Amygdala (tissue), 56 donors: ENCODE results near the gene CUL9.

ENCODE experiments used
- DNase-seq, 56 donors: peaks; one replicate each; lab custom pipeline; 2025; lab: John Stamatoyannopoulos, UW

Gene CUL9

DNA sequence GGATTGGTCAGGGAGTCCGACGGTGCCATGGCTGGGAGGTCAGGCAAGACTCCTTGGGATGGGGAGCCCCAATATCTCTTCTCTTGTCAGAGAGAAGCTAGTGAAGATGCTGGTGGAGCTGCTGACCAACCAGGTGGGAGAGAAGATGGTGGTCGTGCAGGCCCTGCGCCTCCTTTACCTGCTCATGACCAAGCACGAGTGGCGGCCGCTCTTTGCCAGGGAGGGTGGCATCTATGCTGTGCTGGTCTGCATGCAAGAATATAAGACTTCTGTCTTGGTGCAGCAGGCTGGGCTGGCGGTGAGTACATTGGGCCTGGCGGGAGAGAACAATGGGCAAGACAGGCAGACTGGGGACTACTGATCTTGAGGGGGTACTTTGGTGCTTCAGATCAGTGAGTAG lies 10.9 kb downstream of the CUL9 start:
- no peak for DNase-seq

DNA sequence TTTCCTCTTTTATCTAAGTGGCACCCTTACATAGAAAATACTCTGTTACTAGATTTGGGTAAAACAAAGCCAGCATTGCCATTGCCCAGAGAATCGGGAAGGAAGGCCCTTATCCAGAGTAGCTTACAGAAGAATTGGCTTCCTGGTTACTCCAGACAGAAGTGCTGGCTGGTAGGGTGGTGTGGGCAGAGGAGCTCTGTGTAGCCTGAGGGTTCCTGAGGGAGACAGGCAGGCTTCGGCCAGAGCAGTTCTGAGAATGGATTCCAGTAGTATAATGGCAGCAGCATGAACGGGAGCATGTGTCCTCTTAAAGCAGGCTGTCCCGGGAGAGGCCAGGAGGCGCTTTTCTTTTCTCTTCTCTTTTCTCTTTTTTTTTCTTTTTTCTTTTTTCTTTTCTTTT lies 11.9 kb downstream of the CUL9 start:
- DNase-seq = no peak

DNA sequence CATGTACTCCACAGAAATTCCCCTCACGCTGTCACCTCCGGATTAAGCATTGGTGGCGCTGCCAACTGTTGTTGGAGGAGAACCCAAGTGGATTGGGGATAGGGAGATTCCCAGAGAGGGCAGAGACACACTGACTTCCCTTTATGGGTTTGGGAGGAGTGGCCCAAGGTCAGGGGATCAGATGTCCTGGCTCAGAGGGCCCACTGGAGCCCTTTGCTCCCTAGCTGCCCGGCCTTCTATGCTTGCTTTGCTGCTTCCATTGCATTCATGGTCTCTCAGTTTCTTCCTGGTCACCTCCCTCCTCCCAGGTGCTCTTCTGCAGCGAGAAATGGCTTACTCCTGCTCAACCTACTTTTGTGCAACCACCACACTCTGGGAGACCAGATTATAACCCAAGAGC lies 14.3 kb downstream of the CUL9 start:
- no peak for DNase-seq

DNA sequence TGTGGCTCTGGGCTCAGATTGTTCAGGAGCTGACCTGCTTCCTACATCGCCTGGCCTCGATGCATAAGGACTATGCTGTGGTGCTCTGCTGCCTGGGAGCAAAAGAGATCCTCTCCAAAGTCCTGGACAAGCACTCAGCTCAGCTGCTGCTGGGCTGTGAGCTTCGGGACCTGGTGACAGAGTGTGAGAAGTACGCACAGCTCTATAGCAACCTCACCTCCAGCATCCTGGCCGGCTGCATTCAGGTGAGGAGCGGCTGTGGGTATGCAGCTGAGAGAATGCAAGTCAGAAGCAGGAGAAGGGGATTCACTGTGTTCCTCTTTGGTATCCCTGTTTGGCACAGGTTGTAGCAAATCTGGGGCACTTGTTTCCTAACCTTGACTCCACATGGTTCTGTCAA lies 17.9 kb downstream of the CUL9 start:
- no peak for DNase-seq

DNA sequence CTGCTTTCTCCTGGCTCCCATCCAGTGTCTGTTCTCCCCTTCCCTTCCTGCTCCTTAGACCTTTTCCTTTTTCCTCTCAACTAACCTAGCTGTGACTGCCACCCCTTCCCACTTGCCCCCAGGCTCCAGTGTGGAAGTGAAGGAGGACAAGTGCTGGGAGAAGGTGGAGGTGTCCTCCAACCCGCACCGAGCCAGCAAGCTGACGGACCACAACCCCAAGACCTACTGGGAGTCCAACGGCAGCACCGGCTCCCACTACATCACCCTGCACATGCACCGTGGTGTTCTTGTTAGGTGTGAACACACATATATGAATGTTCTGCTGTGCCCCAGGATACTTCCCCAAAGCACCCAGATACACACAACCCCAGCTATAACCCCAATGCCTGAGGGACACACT lies 18.5 kb downstream of the CUL9 start:
- DNase-seq = no peak

DNA sequence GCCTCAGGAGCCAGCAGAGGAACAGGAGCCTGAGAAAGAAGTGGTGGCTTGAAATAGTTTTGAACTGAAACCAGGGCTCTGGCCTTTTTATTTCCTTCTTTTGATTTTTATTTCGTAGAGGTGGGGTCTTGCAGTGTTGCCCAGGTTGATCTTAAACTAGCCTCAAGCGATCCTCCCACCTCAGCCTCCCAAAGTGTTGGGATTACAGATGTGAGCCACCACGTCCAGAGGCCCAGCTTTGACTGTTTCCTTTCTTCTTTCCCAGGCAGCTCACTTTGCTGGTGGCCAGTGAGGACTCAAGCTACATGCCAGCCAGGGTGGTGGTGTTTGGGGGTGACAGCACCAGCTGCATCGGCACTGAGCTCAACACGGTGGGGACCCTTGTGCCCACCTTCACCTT lies 20.5 kb downstream of the CUL9 start:
- DNase-seq = no peak

DNA sequence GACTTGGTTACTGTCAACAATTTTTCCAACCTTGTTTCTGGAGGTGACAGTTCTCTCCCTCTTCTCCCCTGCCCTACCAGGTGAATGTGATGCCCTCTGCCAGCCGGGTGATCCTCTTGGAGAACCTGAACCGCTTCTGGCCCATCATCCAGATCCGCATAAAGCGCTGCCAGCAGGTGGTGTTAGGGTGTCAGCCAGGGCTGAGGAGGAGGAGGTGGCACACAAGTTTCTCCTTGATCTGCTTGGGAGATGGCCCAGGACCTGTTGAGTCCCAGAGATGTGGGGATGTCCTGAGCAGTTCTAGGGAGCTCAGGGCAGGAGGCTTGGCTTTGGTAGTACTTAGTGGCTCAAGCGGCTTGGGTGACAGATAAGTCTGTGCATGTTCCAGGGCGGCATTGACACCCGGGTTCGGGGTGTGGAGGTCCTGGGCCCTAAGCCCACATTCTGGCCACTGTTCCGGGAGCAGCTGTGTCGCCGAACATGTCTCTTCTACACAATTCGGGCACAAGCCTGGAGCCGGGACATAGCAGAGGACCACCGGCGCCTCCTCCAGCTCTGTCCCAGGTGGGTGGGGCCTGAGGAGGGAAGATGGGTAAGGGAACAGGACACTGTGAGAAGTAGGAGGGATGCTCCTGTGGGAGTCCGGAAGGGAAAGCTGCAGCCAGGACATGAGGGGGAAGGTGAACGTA lies 21.2 kb downstream of the CUL9 start:
- DNase-seq = no peak

DNA sequence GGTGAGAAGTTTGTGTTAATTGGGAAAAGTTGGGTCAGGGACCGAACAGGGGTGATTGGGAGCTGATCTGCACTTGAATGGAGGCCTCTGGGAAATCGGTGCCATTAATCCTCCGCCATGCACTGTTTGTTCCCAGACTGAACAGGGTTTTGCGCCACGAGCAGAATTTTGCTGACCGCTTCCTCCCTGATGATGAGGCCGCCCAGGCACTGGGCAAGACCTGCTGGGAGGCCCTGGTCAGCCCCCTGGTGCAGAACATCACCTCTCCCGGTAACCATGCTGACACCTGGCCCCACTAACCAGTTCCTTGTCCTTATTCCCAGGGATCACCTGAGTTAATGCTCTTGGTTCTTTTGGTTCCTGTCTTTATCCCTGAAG lies 21.7 kb downstream of the CUL9 start:
- no peak for DNase-seq

DNA sequence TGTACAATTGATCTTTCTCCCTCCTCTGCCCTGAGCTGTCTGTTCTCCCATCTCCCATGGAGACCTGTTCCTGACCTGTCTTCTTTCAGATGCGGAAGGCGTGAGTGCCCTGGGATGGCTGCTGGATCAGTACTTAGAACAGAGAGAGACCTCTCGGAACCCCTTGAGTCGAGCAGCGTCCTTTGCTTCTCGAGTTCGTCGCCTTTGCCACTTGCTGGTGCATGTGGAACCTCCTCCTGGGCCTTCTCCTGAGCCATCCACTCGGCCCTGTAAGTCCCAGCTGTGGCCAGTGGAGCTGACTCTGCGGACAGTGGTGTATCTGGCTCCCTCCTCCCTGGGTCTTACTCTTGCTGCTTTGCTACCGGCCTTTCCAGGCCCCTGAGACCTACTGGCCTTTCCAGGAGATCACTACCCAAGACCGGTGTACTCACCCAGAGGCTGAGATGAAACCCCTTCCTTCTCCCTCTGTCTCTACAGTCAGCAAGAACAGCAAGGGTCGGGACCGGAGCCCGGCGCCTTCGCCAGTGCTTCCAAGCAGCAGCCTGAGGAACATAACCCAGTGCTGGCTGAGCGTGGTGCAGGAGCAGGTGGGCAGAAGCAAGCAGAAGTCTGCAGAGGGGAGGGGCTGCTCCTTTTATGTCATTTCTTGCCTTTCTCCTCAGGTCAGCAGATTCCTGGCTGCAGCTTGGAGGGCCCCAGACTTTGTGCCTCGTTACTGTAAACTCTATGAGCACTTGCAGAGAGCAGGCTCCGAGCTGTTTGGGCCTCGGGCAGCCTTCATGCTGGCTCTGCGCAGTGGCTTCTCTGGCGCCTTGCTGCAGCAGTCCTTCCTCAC lies 22.5 kb downstream of the CUL9 start:
- DNase-seq = no peak

DNA sequence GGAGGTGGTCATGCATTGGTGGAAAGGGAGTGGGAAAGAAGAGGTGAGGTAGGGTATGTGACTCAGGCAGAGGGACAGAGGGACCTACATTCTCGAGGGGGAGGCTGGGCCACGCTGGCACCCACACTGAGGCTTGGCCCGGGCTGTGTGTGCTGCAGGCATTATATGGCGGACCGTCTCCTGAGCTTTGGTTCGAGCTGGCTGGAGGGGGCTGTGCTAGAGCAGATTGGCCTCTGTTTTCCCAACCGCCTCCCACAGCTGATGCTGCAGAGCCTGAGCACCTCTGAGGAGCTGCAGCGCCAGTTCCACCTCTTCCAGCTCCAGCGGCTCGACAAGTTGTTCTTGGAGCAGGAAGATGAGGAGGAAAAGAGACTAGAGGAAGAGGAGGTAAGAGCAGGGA lies 23.9 kb downstream of the CUL9 start:
- no peak for DNase-seq

DNA sequence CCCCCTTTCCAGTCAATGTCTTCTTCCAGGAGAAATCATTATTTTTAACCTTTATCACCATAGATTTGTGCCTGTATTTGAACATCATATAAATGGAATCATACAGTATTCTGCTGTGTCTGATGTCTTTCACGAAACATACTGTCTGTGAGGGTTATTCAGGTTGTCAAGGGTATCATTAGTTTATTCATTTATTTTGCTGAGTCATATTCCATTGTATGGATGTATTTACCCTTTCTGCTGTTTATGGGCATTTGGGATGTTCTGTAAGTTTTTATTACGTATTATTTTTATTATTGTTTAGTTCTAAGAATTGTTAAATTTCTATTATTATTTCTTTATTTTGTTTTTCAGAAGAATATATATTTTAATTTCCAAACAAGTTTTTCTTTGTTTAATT lies 25.3 kb downstream of the CUL9 start:
- no peak for DNase-seq

DNA sequence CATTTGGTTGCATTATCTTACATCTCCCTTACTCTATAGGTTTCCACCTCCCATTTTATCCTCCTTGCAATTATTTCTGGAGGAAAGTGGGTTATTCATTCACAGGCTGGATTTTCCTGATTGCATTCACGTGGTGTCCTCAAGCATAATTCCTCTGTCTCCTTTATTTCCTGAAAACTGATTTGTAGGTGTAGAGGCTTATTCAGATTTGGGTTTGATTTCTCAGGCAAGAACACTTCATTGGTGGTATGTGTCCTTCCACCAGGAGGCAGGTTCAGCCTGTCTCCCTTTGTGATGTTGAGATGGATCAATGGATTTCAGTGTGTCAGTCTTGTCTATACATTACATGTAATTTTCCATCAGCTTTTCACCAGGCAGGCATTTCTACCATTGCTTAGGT lies 30.0 kb downstream of the CUL9 start:
- no peak for DNase-seq

DNA sequence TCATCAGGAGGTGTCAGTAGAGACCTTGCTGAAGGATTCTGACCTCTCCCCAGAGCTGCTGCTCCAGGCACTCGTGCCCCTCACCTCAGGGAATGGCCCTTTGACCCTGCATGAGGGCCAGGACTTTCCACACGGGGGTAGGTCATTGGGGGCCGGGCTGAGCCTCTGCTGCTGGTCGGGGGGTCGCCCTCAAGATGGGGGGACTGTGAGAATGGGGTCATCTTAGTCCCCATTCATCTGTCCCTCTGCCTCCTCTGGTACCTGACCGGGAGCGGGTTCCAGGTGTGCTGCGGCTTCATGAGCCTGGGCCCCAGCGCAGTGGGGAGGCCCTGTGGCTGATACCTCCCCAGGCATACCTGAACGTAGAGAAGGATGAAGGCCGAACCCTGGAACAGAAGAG lies 31.4 kb downstream of the CUL9 start:
- no peak for DNase-seq

DNA sequence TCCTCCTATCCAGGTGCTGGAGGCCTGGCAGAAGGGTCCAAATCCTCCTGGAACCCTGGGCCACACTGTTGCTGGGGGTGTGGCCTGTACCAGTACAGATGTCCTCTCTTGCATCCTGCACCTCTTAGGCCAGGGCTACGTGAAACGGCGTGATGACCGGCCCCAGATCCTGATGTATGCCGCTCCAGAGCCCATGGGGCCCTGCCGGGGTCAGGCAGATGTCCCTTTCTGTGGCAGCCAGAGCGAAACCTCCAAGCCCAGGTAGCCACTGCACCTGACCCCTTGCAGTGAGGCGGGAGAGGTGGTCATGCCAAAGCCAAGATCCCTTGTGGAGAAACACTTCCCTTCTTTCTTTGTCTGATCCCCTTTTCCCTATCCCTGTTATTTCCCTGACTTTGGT lies 33.1 kb downstream of the CUL9 start:
- DNase-seq = no peak

DNA sequence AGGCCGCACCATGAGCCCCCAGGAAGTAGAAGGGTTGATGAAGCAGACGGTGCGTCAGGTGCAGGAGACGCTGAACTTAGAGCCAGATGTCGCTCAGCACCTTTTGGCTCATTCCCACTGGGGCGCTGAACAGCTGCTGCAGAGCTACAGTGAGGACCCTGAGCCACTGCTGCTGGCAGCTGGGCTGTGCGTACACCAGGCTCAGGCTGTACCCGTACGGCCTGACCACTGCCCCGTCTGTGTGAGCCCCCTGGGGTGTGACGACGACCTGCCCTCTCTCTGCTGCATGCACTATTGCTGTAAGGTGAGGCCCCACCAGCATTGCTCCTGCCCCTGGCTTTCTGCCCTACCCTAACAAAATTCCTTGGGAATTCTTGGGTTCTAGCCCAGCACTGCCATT lies 34.2 kb downstream of the CUL9 start:
- no peak for DNase-seq

DNA sequence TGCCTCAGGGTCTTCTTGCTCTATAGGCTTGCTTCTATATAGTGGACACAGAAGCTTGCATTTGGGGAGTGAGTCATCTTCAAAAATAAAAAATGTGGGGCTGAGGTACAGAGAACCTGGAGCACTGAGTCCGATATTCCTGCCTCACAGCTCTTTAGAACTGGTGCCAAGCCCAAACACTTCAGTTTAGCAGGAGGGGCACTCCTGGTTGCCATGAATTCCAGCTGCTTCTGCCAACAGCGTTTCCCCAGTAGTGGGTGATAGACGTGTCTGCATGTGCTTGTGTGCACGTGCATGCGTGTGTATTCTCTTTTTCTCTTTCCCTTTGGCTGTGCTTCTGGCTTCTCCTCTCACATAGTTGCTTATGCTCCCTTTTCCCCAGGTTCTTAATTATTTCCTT lies 35.4 kb downstream of the CUL9 start:
- DNase-seq = no peak

DNA sequence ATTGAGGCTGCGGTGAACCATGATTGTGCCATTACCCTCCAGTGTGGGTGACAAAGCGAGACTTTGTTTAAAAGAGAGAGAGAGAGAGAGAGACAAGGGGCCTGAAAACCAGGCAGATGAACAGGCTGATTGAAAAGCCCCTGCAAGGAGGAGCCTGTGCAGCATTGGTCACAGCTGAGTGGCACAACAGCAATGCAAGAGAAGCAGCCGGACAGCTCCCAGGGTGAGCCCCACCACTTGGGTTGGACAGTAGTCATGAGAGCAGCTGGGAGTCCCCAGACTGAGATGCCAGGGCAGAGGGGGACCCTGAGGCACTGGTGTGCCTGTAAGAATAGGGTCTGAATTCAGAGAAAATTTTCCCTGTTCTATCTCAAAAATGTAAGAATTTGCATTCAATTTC lies 37.1 kb downstream of the CUL9 start:
- DNase-seq = peak in 2 of 56 donors; percentile 13 to 20

DNA sequence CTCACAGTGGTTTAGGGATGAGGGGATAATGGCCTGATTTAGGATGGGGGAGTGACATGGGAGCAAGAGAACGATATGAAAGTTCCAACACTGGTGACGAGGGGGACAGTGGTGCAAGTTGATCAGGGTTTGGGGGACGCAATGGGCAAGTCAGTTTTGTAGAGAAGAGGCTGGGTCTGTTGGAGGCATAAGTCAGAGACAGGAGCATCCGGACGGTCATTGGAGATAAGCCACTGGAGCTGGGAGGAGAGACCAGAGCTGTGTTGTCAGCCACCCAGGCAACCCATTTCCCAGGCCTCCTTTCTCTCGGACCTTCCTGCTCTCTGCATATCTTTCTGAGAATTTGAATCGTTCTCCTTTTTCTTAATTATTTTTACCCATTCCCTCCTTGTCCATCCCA lies 37.8 kb downstream of the CUL9 start:
- no peak for DNase-seq

DNA sequence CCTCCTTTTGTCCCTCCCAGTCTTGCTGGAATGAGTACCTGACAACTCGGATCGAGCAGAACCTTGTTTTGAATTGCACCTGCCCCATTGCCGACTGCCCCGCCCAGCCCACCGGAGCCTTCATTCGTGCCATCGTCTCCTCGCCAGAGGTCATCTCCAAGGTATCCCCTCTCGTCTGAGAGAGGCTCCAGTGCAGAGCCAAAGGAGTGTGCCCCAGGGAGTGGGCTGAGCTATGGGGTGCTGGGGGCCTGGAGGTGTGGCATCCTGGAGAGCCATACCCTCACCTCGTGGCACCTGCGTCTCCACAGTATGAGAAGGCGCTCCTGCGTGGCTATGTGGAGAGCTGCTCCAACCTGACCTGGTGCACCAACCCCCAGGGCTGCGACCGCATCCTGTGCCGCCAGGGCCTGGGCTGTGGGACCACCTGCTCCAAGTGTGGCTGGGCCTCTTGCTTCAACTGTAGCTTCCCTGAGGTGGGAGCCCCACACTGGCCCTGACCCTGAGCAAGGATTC lies 38.5 kb downstream of the CUL9 start:
- DNase-seq = no peak

DNA sequence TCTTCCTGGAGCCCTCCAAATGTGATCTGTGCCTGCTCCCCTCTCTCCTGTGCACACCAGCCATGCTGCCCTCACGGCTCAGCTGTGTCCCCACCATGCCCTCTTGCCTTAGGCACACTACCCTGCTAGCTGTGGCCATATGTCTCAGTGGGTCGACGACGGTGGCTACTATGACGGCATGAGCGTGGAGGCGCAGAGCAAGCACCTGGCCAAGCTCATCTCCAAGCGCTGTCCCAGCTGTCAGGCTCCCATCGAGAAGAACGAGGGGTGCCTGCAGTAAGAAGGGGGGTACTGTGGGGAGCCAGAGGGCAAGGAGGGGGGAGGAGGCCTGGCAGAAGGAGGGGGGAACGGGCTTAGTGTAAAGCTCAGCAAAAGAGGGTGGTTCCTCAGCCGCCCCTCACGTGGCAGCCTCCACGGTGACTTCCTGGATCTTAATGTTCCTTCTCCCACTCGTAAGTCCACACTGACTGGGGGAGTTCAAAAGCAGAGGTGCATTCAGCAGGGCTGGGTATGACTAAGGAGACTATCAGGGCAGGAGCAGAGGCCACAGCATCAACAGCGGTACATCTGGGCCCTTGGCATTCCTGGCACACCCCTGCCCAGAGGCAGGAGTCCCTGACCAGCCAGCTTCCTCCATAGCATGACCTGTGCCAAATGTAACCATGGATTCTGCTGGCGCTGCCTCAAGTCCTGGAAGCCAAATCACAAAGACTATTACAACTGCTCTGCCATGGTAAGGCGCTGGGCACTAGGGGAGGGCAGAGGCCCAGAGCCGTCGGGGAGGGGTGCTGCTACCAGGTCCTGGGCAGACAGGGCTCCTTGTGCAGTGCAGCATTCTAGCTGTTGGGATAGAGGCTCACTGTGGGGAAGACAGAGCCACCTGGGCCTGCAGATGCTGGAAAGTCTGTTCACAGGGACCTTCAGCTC lies 39.3 kb downstream of the CUL9 start:
- DNase-seq = peak in 18 of 56 donors; percentile 6 to 46 (median 26)

DNA sequence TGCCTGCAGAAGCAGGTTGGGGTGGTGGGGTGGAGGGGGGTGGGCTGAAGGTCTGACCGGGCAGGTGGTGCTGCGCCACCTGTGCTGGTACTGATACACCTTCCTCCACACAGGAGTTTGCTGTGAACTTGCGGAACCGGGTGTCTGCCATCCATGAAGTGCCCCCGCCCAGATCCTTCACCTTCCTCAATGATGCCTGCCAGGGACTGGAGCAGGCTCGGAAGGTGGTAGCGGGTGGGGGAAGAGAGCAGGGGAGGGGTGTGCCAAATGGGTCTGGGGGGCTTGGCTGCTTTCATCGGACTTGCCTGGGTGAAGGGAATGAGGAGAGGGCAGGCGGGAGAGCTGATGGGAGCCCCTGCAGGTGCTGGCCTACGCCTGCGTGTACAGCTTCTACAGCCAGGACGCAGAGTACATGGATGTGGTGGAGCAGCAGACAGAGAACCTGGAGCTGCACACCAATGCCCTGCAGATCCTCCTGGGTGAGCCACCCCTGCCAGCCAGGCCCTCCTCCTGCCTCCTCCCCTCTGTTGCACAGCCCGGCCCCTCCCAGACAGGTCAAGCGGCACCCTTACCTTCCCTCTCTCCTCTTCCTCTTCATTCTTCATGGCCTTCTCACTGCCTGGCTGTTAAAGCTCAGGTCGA lies 40.5 kb downstream of the CUL9 start:
- DNase-seq = no peak
